ENCODE results near the gene SPATA9. TPM values are rescaled to one million over a fixed set of nuclear protein-coding genes. Genes with fewer than 3 reads are reported as not detected.
A peak's percentile ranks its signal among the peaks of the same experiment; 100 is the strongest.

The SPATA9 gene
- total and polyA plus RNA-seq, 7 donors, result 0.36 to 1.1 TPM; not detected in 5

DNA sequence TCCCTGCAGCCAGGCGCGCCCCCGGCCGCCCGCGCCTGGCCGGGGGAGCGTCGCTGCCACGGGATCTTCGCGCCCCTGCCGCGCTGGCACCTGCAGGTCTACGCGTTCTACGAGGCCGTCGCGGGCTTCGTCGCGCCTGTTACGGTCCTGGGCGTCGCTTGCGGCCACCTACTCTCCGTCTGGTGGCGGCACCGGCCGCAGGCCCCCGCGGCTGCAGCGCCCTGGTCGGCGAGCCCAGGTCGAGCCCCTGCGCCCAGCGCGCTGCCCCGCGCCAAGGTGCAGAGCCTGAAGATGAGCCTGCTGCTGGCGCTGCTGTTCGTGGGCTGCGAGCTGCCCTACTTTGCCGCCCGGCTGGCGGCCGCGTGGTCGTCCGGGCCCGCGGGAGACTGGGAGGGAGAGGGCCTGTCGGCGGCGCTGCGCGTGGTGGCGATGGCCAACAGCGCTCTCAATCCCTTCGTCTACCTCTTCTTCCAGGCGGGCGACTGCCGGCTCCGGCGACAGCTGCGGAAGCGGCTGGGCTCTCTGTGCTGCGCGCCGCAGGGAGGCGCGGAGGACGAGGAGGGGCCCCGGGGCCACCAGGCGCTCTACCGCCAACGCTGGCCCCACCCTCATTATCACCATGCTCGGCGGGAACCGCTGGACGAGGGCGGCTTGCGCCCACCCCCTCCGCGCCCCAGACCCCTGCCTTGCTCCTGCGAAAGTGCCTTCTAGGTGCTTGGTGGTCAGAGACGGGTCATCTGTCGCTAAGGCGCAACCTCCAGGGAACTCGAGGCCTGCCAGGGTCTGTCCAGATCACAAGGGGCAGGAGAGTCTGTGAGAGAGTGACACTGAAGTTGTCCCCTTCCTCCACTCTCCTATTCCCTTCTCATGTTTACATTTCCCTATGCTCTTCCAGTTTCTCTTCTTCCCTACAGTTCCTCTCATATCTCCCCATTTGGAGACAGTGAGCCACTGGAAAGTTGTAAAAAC, 61.6 kb downstream of the SPATA9 start:
- TF ChIP-seq POLR2A (IDR thresholded peaks at IDR 0.05) (no peak), POLR2AphosphoS5 (IDR thresholded peaks at IDR 0.05) (no peak), EP300 (IDR thresholded peaks at IDR 0.05) (no peak)
- TF ChIP-seq, protein P1, sequence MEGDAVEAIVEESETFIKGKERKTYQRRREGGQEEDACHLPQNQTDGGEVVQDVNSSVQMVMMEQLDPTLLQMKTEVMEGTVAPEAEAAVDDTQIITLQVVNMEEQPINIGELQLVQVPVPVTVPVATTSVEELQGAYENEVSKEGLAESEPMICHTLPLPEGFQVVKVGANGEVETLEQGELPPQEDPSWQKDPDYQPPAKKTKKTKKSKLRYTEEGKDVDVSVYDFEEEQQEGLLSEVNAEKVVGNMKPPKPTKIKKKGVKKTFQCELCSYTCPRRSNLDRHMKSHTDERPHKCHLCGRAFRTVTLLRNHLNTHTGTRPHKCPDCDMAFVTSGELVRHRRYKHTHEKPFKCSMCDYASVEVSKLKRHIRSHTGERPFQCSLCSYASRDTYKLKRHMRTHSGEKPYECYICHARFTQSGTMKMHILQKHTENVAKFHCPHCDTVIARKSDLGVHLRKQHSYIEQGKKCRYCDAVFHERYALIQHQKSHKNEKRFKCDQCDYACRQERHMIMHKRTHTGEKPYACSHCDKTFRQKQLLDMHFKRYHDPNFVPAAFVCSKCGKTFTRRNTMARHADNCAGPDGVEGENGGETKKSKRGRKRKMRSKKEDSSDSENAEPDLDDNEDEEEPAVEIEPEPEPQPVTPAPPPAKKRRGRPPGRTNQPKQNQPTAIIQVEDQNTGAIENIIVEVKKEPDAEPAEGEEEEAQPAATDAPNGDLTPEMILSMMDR (IDR thresholded peaks at IDR 0.05), result no peak
- peak overlapping the region; percentile 4 to 56 (median 49) for H3K4me3 ChIP-seq
- H3K4me1 ChIP-seq, result peaks cover 0 to 26% (median 21%) of the 10 kb centered on the region in 4 donors
- DNase-seq, result no peak
- H3K9me3 ChIP-seq, result no peaks in the 10 kb centered on the region
- no peaks in the 10 kb centered on the region for H3K36me3 ChIP-seq
- intact Hi-C loops (cut with DNase I), result no loop called here
- peaks cover 0 to 42% (median 5%) of the 10 kb centered on the region in 3 donors for H3K27me3 ChIP-seq
- H3K27ac ChIP-seq, result peak overlapping the region in 1 of 4 donors; percentile 36
- WGBS, 2 donors, result 5 to 14% methylated on average over 92 of the region's 92 CpGs

DNA sequence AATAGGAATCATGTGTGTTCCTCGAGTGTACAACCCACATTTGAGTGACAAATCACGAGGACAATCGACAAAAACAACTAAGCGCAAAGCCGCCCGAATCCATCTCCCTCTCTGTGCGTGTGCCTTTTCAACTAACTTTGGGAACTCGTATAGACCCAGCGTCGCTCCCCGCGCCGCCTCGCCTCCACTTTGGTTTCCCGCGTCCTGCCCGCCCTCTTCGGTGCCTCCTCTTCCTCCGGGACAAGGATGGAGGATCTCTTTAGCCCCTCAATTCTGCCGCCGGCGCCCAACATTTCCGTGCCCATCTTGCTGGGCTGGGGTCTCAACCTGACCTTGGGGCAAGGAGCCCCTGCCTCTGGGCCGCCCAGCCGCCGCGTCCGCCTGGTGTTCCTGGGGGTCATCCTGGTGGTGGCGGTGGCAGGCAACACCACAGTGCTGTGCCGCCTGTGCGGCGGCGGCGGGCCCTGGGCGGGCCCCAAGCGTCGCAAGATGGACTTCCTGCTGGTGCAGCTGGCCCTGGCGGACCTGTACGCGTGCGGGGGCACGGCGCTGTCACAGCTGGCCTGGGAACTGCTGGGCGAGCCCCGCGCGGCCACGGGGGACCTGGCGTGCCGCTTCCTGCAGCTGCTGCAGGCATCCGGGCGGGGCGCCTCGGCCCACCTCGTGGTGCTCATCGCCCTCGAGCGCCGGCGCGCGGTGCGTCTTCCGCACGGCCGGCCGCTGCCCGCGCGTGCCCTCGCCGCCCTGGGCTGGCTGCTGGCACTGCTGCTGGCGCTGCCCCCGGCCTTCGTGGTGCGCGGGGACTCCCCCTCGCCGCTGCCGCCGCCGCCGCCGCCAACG, 62.5 kb downstream of the SPATA9 start, which contains the start of gene GPR150:
Gene GPR150, plus strand, starts transcription at position 58 of the 840 bp plus-strand sequence. Its CDS starts 189 bp downstream, at position 247.
- peaks cover 0 to 42% (median 5%) of the 10 kb centered on the region in 3 donors for H3K27me3 ChIP-seq
- peaks cover 0 to 26% (median 21%) of the 10 kb centered on the region in 4 donors for H3K4me1 ChIP-seq
- peak; percentile 71 for DNase-seq
- H3K4me3 ChIP-seq, result peak within 1 kb of the TSS; percentile 29 to 56 (median 49)
- H3K36me3 ChIP-seq, result no peaks in the 10 kb centered on the region
- H3K27ac ChIP-seq, result peak within 1 kb of the TSS in 1 of 4 donors; percentile 36
- WGBS, 2 donors, result 1% methylated on average over 85 of the region's 85 CpGs
- intact Hi-C loops (cut with DNase I), result no loop called here
- H3K9me3 ChIP-seq, result no peaks in the 10 kb centered on the region
- TF ChIP-seq POLR2A (IDR thresholded peaks at IDR 0.05) (no peak), EP300 (IDR thresholded peaks at IDR 0.05) (no peak), POLR2AphosphoS5 (IDR thresholded peaks at IDR 0.05) (no peak)
- TF ChIP-seq, protein P1 (IDR thresholded peaks at IDR 0.05), result no peak

DNA sequence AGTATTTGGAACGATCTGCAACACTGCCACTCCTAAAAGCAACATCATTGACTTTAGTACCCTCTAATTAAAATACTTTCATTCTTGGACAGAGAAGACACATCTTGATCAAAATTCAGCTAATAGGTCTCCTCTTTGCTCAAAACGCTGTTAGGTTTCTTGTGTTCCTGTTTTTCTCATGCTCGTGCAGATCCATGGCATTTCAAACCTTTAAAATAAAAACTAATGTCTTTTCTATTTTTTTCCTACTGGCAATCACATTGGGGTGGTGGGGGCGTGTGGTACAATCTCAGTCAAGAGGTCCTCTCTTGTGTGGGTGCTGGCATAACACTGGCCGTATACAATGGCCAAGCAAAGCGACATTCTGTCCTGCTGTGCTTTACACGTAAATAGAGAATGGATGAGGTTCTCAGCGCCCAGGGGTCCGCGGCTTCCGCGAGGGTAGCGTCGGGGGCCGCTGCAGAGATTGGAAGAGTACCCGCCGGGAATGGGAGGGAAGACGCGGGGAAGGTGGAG, 63.2 kb downstream of the SPATA9 start:
- DNase-seq, result no peak
- peaks cover 0 to 42% (median 5%) of the 10 kb centered on the region in 3 donors for H3K27me3 ChIP-seq
- H3K36me3 ChIP-seq, result no peaks in the 10 kb centered on the region
- TF ChIP-seq, protein P1 (IDR thresholded peaks at IDR 0.05), result no peak
- TF ChIP-seq POLR2A (IDR thresholded peaks at IDR 0.05) (no peak), EP300 (IDR thresholded peaks at IDR 0.05) (no peak), POLR2AphosphoS5 (IDR thresholded peaks at IDR 0.05) (no peak)
- H3K9me3 ChIP-seq, result no peaks in the 10 kb centered on the region
- 9 to 12% methylated on average over 19 of the region's 19 CpGs for WGBS, 2 donors
- peak overlapping the region in 3 of 4 donors; percentile 46 to 56 (median 52) for H3K4me3 ChIP-seq
- intact Hi-C loops (cut with DNase I), result no loop called here
- H3K4me1 ChIP-seq, result peaks cover 0 to 26% (median 21%) of the 10 kb centered on the region in 4 donors
- H3K27ac ChIP-seq, result no peak overlapping the region

DNA sequence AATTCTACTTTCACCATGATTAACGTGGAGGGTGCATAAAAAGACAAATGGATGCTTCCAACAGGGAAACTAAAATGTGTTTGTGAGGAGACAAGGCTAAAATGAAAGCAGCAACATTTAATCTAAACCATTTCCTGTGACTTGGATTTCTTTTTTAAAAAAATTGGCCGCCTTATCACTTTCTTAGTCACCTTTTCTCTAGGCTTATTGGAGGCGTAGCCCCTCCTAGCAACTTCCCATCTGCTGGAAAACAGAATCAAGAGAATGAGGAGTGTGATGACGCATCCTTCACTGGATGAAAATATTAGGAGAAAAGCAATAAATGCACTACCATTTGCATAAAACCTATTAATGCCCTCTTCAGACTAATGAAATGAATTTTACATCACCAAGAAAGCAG, 63.7 kb downstream of the SPATA9 start:
- 86 to 90% methylated on average over 4 of the region's 4 CpGs for WGBS, 2 donors

More for the DNA sequence above, 63.7 kb downstream of the SPATA9 start:
- no peak overlapping the region for H3K4me3 ChIP-seq
- TF ChIP-seq EP300 (IDR thresholded peaks at IDR 0.05) (no peak), POLR2AphosphoS5 (IDR thresholded peaks at IDR 0.05) (no peak), POLR2A (IDR thresholded peaks at IDR 0.05) (no peak)
- TF ChIP-seq, protein P1 (IDR thresholded peaks at IDR 0.05), result no peak
- intact Hi-C loops (cut with DNase I), result no loop called here
- no peak overlapping the region for H3K27ac ChIP-seq
- H3K27me3 ChIP-seq, result peaks cover 0 to 42% (median 5%) of the 10 kb centered on the region in 3 donors
- no peak for DNase-seq
- H3K36me3 ChIP-seq, result no peaks in the 10 kb centered on the region
- H3K4me1 ChIP-seq, result peaks cover 0 to 26% (median 21%) of the 10 kb centered on the region in 4 donors
- no peaks in the 10 kb centered on the region for H3K9me3 ChIP-seq

Measured in sigmoid colon (tissue), 7 donors.